Activated CD4-positive, alpha-beta T cell treated with anti-CD3 and anti-CD28 coated beads, Interleukin-2, amount 50 U/mL, for 4 hours (primary cell): ENCODE data around the gene SH3BP4.

Experiments used
- DNase-seq, 2 experiments: peaks; one replicate each; pipeline ENCODE4 v3.0.0-alpha.2; 2020

Gene SH3BP4

GRCh38 chr2:235059161-235059560 is 107.3 kb downstream of the SH3BP4 start:
- no peak for DNase-seq

GRCh38 chr2:235061656-235062055 is 109.8 kb downstream of the SH3BP4 start:
- no peak for DNase-seq

GRCh38 chr2:235063471-235063961 is 111.7 kb downstream of the SH3BP4 start:
- DNase-seq, result no peak

- no peak for DNase-seq
These were observed 113.2 kb downstream of the SH3BP4 start for GRCh38 chr2:235064976-235065375.

- no peak for DNase-seq
These were observed 114.7 kb downstream of the SH3BP4 start for GRCh38 chr2:235066490-235066889.

- DNase-seq, result no peak
These were observed 115.1 kb downstream of the SH3BP4 start for GRCh38 chr2:235066895-235067294.

- no peak for DNase-seq
These were observed 116.9 kb downstream of the SH3BP4 start for GRCh38 chr2:235068701-235069100.

- no peak for DNase-seq
These were observed 118.4 kb downstream of the SH3BP4 start for GRCh38 chr2:235070063-235070706.

- no peak for DNase-seq
These were observed 122.1 kb downstream of the SH3BP4 start for GRCh38 chr2:235073868-235074413.

- DNase-seq, result no peak
These were observed 125.2 kb downstream of the SH3BP4 start for GRCh38 chr2:235077046-235077445.

- DNase-seq, result no peak
These were observed 126.4 kb downstream of the SH3BP4 start for GRCh38 chr2:235078182-235078581.

GRCh38 chr2:235078914-235079472 is 127.2 kb downstream of the SH3BP4 start:
- DNase-seq, result no peak

GRCh38 chr2:235080101-235080500 is 128.3 kb downstream of the SH3BP4 start:
- DNase-seq, result no peak

- no peak for DNase-seq
These were observed 130.9 kb downstream of the SH3BP4 start for GRCh38 chr2:235082578-235083338.

- no peak for DNase-seq
These were observed 132.0 kb downstream of the SH3BP4 start for GRCh38 chr2:235083822-235084221.

GRCh38 chr2:235084424-235084823 is 132.6 kb downstream of the SH3BP4 start:
- no peak for DNase-seq

GRCh38 chr2:235085476-235085875 is 133.7 kb downstream of the SH3BP4 start:
- DNase-seq, result no peak

- DNase-seq, result no peak
These were observed 134.8 kb downstream of the SH3BP4 start for GRCh38 chr2:235086481-235087184.

- DNase-seq, result no peak
These were observed 136.1 kb downstream of the SH3BP4 start for GRCh38 chr2:235087832-235088495.

GRCh38 chr2:235088496-235088921 is 136.7 kb downstream of the SH3BP4 start:
- no peak for DNase-seq

- no peak for DNase-seq
These were observed 139.6 kb downstream of the SH3BP4 start for GRCh38 chr2:235091421-235091820.

GRCh38 chr2:235091983-235092382 is 140.2 kb downstream of the SH3BP4 start:
- no peak for DNase-seq
